GM23338 (cell line): ENCODE results near the gene SETDB2.

ENCODE experiments used
- ZNF331 ChIP-seq: fragments of 250-450 bp; sonication (Bioruptor Pico); IDR thresholded peaks from 2 replicates; pipeline ENCODE4 v1.5.0; 2020; ENCODE audit warnings: low read depth, mild to moderate bottlenecking, moderate library complexity
- TF ChIP-seq, protein P1 (sequence below), 2 experiments: fragments of 200-600 bp in 1 of 2; sonication (generic) in 1 of 2; conservative IDR thresholded peaks; 2 replicates each; pipeline versions ENCODE4 v1.5.1 to v1.6.1; 2016 to 2017; ENCODE audit warnings: antibody characterized with exemption in 2 of 2, low read depth in 2 of 2, mild to moderate bottlenecking in 2 of 2, moderate library complexity in 1 of 2

DNA sequence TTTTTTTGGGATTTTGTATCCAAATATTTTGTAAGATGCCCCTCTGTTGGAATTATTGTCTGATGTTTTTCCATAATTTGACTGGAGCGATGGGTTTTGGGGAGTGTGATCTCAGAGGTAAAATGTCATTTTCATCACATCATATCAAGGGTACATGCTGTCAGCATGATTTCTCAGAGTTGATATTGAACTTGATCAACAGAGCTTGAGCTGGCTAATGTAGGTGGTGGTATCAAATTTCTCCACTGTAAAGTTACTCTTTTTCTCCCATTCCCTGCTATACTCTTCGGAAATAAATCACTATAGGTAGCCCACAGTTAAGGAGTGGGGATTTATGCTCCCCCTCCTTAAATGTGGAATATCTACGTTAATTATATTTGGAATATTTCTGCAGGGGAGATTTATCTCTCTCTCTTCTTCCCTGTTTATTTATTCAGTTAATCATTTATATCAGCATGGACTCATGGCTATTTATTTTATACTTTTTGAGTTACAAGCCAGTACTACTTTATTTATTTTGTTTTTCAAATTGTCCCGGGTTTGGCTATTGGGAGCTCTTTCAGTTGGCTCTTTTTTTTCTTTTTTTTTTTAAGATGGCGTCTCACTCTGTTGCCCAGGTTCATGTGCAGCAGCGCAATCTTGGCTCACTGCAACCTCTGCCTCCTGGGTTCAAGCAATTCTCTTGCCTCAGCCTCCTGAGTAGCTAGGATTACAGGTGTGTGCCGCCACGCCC, 8.8 kb downstream of the SETDB2 start:
- no peak for TF ChIP-seq ZNF331 (CRISPR knock-in tag)
- TF ChIP-seq, protein P1, sequence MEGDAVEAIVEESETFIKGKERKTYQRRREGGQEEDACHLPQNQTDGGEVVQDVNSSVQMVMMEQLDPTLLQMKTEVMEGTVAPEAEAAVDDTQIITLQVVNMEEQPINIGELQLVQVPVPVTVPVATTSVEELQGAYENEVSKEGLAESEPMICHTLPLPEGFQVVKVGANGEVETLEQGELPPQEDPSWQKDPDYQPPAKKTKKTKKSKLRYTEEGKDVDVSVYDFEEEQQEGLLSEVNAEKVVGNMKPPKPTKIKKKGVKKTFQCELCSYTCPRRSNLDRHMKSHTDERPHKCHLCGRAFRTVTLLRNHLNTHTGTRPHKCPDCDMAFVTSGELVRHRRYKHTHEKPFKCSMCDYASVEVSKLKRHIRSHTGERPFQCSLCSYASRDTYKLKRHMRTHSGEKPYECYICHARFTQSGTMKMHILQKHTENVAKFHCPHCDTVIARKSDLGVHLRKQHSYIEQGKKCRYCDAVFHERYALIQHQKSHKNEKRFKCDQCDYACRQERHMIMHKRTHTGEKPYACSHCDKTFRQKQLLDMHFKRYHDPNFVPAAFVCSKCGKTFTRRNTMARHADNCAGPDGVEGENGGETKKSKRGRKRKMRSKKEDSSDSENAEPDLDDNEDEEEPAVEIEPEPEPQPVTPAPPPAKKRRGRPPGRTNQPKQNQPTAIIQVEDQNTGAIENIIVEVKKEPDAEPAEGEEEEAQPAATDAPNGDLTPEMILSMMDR (conservative IDR thresholded peaks at IDR 0.05; ENCODE audit: low read depth in 2 of 2) = no peak
